ENCODE measurements around the gene DTD2.

The DTD2 gene

GRCh38 chr14:31456841-31457664 is at the start of gene DTD2:
Gene DTD2 (minus strand): TSS chr14:31457506. CDS start chr14:31457393, 113 bp downstream.
- H3K9me3 Mint-ChIP-seq: no peaks in the 10 kb centered on the region
- peak; percentile 88 for DNase-seq (ENCODE audit: low spot score)
- peaks cover 7% of the 10 kb centered on the region for H3K27me3 Mint-ChIP-seq (ENCODE audit: low read depth)
- peak within 1 kb of the TSS; percentile 97 for H3K4me3 Mint-ChIP-seq
- H3K36me3 Mint-ChIP-seq (ENCODE audit: low read depth): peaks cover 4% of the 10 kb centered on the region
- peak within 1 kb of the TSS; percentile 97 for H3K27ac Mint-ChIP-seq
- H3K4me1 Mint-ChIP-seq (ENCODE audit: low read depth): peaks cover 32% of the 10 kb centered on the region

DNA sequence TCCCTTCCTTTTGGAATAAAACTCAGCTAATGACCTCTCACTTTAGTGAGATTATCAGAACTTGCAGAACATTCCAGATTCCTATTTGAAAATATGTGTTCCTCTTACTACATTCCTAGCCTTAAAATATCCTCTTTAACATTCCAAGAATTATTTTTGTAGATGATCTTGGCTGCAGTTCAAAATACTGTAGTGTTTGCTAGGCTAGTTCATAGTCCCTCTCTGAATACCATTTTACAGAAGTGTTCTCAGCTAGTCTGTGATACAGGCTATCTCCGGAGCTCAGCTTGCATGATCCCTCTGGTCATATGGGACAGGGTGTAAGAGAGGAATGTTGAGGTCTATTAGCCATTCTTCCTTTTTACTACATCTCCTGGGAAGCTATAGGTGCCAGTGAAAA is 48.1 kb upstream of the DTD2 start:
- DNase-seq (ENCODE audit: low spot score): no peak
- H3K36me3 Mint-ChIP-seq (ENCODE audit: low read depth): no peaks in the 10 kb centered on the region
- H3K27me3 Mint-ChIP-seq (ENCODE audit: low read depth): peaks cover 3% of the 10 kb centered on the region
- H3K27ac Mint-ChIP-seq: no peak overlapping the region
- H3K9me3 Mint-ChIP-seq: no peaks in the 10 kb centered on the region
- no peaks in the 10 kb centered on the region for H3K4me1 Mint-ChIP-seq (ENCODE audit: low read depth)
- H3K4me3 Mint-ChIP-seq: no peak overlapping the region

DNA sequence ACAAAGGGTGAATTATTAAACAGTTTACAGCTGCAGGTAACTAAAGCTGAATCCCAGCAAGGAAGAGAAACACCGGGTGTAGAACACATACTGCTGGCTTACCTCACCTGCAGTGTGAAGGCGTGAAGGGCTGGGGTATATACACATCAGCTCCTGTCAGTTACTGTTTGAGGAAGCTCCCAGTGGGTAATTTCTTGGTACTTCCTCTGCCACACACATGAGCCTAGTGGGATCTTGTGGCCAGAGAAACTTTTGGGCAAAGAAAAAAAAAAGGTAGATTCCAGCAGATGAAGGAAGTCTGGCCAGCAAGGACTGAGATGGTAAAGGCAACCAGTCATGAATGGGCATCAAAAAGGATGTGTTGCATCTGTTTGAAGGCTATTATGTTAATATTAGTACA is 44.6 kb upstream of the DTD2 start:
- Mint-ChIP-seq H3K4me3 (no peak overlapping the region), H3K9me3 (no peaks in the 10 kb centered on the region)

DNA sequence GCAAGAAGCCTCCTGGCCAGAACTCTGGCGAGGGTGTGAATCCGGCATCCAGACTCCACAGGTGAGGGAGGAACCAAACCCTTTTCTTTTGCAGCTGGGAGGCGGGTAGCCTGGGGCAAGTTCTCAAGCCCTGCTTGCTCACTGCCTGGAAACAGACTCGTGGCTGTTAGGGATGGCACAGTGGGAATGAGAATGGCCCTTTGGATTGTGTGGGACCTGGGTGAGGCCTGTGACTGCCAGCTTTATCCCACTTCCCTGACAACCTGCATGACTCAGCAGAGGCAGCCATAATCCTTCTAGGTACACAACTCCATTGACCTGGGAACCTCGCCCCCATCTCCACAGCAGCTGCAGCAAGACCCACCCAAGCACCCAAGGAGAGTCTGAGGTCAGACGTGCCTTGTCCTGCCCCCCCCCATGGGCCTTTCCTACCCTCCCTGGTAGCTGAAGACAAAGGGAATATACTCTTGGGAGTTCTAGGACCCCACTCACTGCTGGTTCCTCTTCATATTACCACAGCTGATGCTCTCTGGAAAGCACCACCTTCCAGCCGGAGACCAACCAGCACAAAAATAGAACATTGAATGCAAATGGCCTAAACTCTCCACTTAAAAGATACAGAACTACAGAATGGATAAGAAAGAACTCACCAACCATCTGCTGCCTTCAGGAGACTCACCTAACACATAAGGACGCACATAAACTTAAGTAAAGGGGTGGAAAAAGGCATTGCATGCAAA is 35.6 kb upstream of the DTD2 start:
- no peak overlapping the region for H3K27ac Mint-ChIP-seq
- H3K9me3 Mint-ChIP-seq: no peaks in the 10 kb centered on the region
- no peak for DNase-seq (ENCODE audit: low spot score)
- H3K4me1 Mint-ChIP-seq (ENCODE audit: low read depth): no peaks in the 10 kb centered on the region
- H3K36me3 Mint-ChIP-seq (ENCODE audit: low read depth): no peaks in the 10 kb centered on the region
- no peak overlapping the region for H3K4me3 Mint-ChIP-seq
- H3K27me3 Mint-ChIP-seq (ENCODE audit: low read depth): peaks cover 9% of the 10 kb centered on the region

More for the DNA sequence above, 44.6 kb upstream of the DTD2 start:
- no peak for DNase-seq (ENCODE audit: low spot score)
- no peaks in the 10 kb centered on the region for H3K36me3 Mint-ChIP-seq (ENCODE audit: low read depth)
- H3K27ac Mint-ChIP-seq: no peak overlapping the region
- H3K27me3 Mint-ChIP-seq (ENCODE audit: low read depth): peaks cover 3% of the 10 kb centered on the region
- H3K4me1 Mint-ChIP-seq (ENCODE audit: low read depth): no peaks in the 10 kb centered on the region

- no peaks in the 10 kb centered on the region for H3K36me3 Mint-ChIP-seq (ENCODE audit: low read depth)
- no peak overlapping the region for H3K4me3 Mint-ChIP-seq
- no peaks in the 10 kb centered on the region for H3K4me1 Mint-ChIP-seq (ENCODE audit: low read depth)
- H3K9me3 Mint-ChIP-seq: no peaks in the 10 kb centered on the region
- DNase-seq (ENCODE audit: low spot score): no peak
- H3K27ac Mint-ChIP-seq: no peak overlapping the region
- peaks cover 6% of the 10 kb centered on the region for H3K27me3 Mint-ChIP-seq (ENCODE audit: low read depth)
Observed at GRCh38 chr14:31489691-31490090, 32.4 kb upstream of the DTD2 start.

GRCh38 chr14:31487886-31488285 is 30.6 kb upstream of the DTD2 start, which contains the start of gene GPR33:
Gene GPR33 (minus strand): TSS chr14:31488039. CDS start chr14:31483965, 4,074 bp downstream.
- no peaks in the 10 kb centered on the region for H3K4me1 Mint-ChIP-seq (ENCODE audit: low read depth)
- H3K36me3 Mint-ChIP-seq (ENCODE audit: low read depth): no peaks in the 10 kb centered on the region
- H3K27me3 Mint-ChIP-seq (ENCODE audit: low read depth): peaks cover 6% of the 10 kb centered on the region
- H3K4me3 Mint-ChIP-seq: no peak within 1 kb of the TSS
- no peaks in the 10 kb centered on the region for H3K9me3 Mint-ChIP-seq
- DNase-seq (ENCODE audit: low spot score): no peak
- H3K27ac Mint-ChIP-seq: no peak within 1 kb of the TSS

DNA sequence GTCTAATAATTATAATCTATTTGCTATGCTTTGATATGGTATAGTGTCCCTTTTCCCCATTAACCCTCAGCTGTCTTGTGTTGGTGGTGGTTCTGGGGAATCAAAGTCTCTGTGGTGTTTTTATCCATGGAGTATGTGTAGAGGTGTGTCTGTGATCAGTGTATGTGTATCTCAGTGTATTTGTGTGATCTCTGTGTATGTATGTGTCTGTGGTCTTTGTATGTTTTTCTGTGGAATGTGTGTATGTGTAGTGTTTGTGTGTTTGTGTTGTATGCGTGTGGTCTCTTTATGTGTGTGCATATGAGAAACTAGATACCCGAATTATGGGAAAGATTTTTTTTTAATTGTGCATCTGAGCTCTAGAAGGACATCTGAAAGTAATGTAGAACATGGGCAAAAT is 29.5 kb upstream of the DTD2 start:
- Mint-ChIP-seq H3K27ac (no peak overlapping the region), H3K36me3 (ENCODE audit: low read depth) (no peaks in the 10 kb centered on the region), H3K4me3 (no peak overlapping the region), H3K27me3 (ENCODE audit: low read depth) (peaks cover 7% of the 10 kb centered on the region), H3K9me3 (no peaks in the 10 kb centered on the region), H3K4me1 (ENCODE audit: low read depth) (no peaks in the 10 kb centered on the region)
- no peak for DNase-seq (ENCODE audit: low spot score)

- no peak for DNase-seq (ENCODE audit: low spot score)
- Mint-ChIP-seq H3K27ac (no peak overlapping the region), H3K27me3 (ENCODE audit: low read depth) (peaks cover 10% of the 10 kb centered on the region), H3K4me3 (no peak overlapping the region), H3K4me1 (ENCODE audit: low read depth) (no peaks in the 10 kb centered on the region), H3K9me3 (no peaks in the 10 kb centered on the region), H3K36me3 (ENCODE audit: low read depth) (no peaks in the 10 kb centered on the region)
Observed at GRCh38 chr14:31484754-31485153, 27.4 kb upstream of the DTD2 start.

GRCh38 chr14:31480156-31480555 is 22.9 kb upstream of the DTD2 start:
- Mint-ChIP-seq H3K9me3 (no peaks in the 10 kb centered on the region), H3K27me3 (ENCODE audit: low read depth) (peaks cover 7% of the 10 kb centered on the region), H3K36me3 (ENCODE audit: low read depth) (no peaks in the 10 kb centered on the region), H3K27ac (no peak overlapping the region), H3K4me1 (ENCODE audit: low read depth) (no peaks in the 10 kb centered on the region), H3K4me3 (no peak overlapping the region)
- no peak for DNase-seq (ENCODE audit: low spot score)

- Mint-ChIP-seq H3K36me3 (ENCODE audit: low read depth) (no peaks in the 10 kb centered on the region), H3K4me1 (ENCODE audit: low read depth) (no peaks in the 10 kb centered on the region), H3K27me3 (ENCODE audit: low read depth) (peaks cover 7% of the 10 kb centered on the region), H3K9me3 (no peaks in the 10 kb centered on the region), H3K27ac (no peak overlapping the region), H3K4me3 (no peak overlapping the region)
- no peak for DNase-seq (ENCODE audit: low spot score)
Observed at GRCh38 chr14:31479027-31479426, 21.7 kb upstream of the DTD2 start.

GRCh38 chr14:31477248-31477647 is 19.9 kb upstream of the DTD2 start:
- peaks cover 7% of the 10 kb centered on the region for H3K27me3 Mint-ChIP-seq (ENCODE audit: low read depth)
- no peaks in the 10 kb centered on the region for H3K4me1 Mint-ChIP-seq (ENCODE audit: low read depth)
- no peaks in the 10 kb centered on the region for H3K36me3 Mint-ChIP-seq (ENCODE audit: low read depth)
- no peak for DNase-seq (ENCODE audit: low spot score)
- no peaks in the 10 kb centered on the region for H3K9me3 Mint-ChIP-seq
- H3K27ac Mint-ChIP-seq: no peak overlapping the region
- no peak overlapping the region for H3K4me3 Mint-ChIP-seq

DNA sequence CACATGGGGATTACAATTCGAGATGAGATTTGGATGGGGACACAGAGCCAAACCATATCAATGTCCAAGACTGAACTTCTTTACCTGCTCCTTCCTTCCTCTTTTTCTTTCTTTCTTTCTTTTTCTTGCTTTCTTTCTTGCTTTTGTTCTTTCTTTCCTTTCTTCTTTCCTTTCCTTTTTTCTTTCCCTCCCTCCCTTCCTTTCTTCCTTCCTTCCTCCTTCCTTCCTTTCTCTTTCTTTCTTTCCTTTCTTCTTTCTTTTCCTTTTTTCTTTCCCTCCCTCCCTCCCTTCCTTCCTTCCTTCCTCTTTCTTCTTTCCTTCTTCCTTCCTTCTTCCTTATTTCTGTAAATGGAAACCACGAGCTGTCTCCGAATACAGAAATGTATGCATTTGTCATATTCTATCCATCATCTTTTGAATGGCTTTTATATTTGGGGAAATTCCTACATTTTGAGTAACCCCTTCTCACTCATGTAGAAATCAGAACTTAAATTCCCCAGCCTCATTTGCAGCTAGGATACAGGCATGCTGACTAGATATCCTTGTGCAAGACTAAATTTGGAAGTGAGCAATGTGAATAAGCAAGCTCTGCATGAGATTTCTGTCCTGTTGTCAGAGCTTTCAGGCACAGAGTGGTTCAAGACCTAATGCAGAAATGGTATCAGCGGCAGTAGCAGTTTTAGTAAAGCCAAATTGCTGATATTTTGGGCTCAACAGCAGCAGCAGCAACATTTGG is 19.0 kb upstream of the DTD2 start:
- Mint-ChIP-seq H3K9me3 (no peaks in the 10 kb centered on the region), H3K27ac (no peak overlapping the region)

DNA sequence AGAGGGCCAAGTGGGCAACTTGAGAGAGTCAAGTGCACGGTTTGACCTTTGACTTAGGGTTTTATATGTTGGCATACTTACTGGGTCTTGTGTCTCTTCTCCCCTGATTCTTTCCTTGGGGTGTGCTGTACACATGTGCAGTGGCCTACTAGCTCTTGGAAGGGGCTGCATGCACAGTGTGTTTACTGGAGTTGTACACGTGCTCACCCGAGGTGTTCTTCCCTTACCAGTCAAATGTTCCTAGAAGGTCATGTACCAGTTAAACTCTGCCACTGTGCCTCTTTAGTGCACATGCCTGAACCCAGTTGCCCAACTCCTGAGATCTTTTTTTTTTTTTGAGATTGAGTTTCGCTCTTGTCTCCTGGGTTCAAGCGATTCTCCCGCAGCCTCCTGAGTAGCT is 9.2 kb upstream of the DTD2 start:
- no peak overlapping the region for H3K27ac Mint-ChIP-seq
- no peaks in the 10 kb centered on the region for H3K9me3 Mint-ChIP-seq
- no peak for DNase-seq (ENCODE audit: low spot score)
- no peaks in the 10 kb centered on the region for H3K27me3 Mint-ChIP-seq (ENCODE audit: low read depth)
- H3K36me3 Mint-ChIP-seq (ENCODE audit: low read depth): no peaks in the 10 kb centered on the region
- H3K4me3 Mint-ChIP-seq: no peak overlapping the region
- no peaks in the 10 kb centered on the region for H3K4me1 Mint-ChIP-seq (ENCODE audit: low read depth)

More for the DNA sequence above, 19.0 kb upstream of the DTD2 start:
- no peaks in the 10 kb centered on the region for H3K4me1 Mint-ChIP-seq (ENCODE audit: low read depth)
- no peak for DNase-seq (ENCODE audit: low spot score)
- peak overlapping the region; percentile 18 for H3K4me3 Mint-ChIP-seq
- no peaks in the 10 kb centered on the region for H3K36me3 Mint-ChIP-seq (ENCODE audit: low read depth)
- H3K27me3 Mint-ChIP-seq (ENCODE audit: low read depth): peaks cover 4% of the 10 kb centered on the region

GRCh38 chr14:31465111-31465510 is 7.8 kb upstream of the DTD2 start:
- no peak overlapping the region for H3K27ac Mint-ChIP-seq
- no peaks in the 10 kb centered on the region for H3K4me1 Mint-ChIP-seq (ENCODE audit: low read depth)
- no peaks in the 10 kb centered on the region for H3K9me3 Mint-ChIP-seq

More at GRCh38 chr14:31465111-31465510, 7.8 kb upstream of the DTD2 start:
- DNase-seq (ENCODE audit: low spot score): no peak
- no peak overlapping the region for H3K4me3 Mint-ChIP-seq
- no peaks in the 10 kb centered on the region for H3K36me3 Mint-ChIP-seq (ENCODE audit: low read depth)
- peaks cover 5% of the 10 kb centered on the region for H3K27me3 Mint-ChIP-seq (ENCODE audit: low read depth)

All from T-helper 2 cell treated with Interferon-gamma antibody and Interleukin-4, amounts not matched to agents 5 μg/mL and 100 μg/mL, for 36 hours (primary cell).